Measurements from ENCODE around the gene YBX3.
"Not testable (repeated sequence)": the region's sequence is repeated elsewhere in the genome, so short reads cannot be mapped to it uniquely, and the experiment has no call there.

YBX3 gene

GRCh38 chr12:10722905-10723746 lies at the start of gene YBX3:
Gene YBX3 (minus strand): TSS chr12:10723323. CDS start chr12:10723111, 212 bp downstream.
- no peak for DNase-seq

GRCh38 chr12:10771132-10771733 lies 48.1 kb upstream of the YBX3 start:
- no peak for DNase-seq

GRCh38 chr12:10759657-10760056 lies 36.5 kb upstream of the YBX3 start:
- DNase-seq = no peak

GRCh38 chr12:10756194-10756593 lies 33.1 kb upstream of the YBX3 start:
- no peak for DNase-seq

GRCh38 chr12:10753059-10753458 lies 29.9 kb upstream of the YBX3 start:
- DNase-seq = no peak

- no peak for DNase-seq
Measured at GRCh38 chr12:10750385-10750727, 27.2 kb upstream of the YBX3 start.

GRCh38 chr12:10749700-10750384 lies 26.7 kb upstream of the YBX3 start:
- peak; percentile 62 to 64 for DNase-seq

- no peak for DNase-seq
Measured at GRCh38 chr12:10747730-10748129, 24.6 kb upstream of the YBX3 start.

- DNase-seq = not testable (repeated sequence)
Measured at GRCh38 chr12:10743420-10743819, 20.3 kb upstream of the YBX3 start.

- no peak for DNase-seq
Measured at GRCh38 chr12:10741845-10742244, 18.7 kb upstream of the YBX3 start.

- no peak for DNase-seq
Measured at GRCh38 chr12:10740182-10740581, 17.1 kb upstream of the YBX3 start.

GRCh38 chr12:10739157-10740118 lies 16.3 kb upstream of the YBX3 start:
- DNase-seq = no peak

- DNase-seq = no peak
Measured at GRCh38 chr12:10737249-10737648, 14.1 kb upstream of the YBX3 start.

- no peak for DNase-seq
Measured at GRCh38 chr12:10736463-10736862, 13.3 kb upstream of the YBX3 start.

GRCh38 chr12:10735428-10735827 lies 12.3 kb upstream of the YBX3 start:
- no peak for DNase-seq

- DNase-seq = no peak
Measured at GRCh38 chr12:10732549-10732948, 9.4 kb upstream of the YBX3 start.

GRCh38 chr12:10732066-10732465 lies 8.9 kb upstream of the YBX3 start:
- no peak for DNase-seq

- no peak for DNase-seq
Measured at GRCh38 chr12:10730559-10730958, 7.4 kb upstream of the YBX3 start.

GRCh38 chr12:10728091-10728490 lies 5.0 kb upstream of the YBX3 start:
- no peak for DNase-seq

GRCh38 chr12:10726945-10727344 lies 3.8 kb upstream of the YBX3 start:
- no peak for DNase-seq

- DNase-seq = no peak
Measured at GRCh38 chr12:10725003-10725402, 1.9 kb upstream of the YBX3 start.

- no peak for DNase-seq
Measured at GRCh38 chr12:10722502-10722904, 620 bp downstream of the YBX3 start.

All from SHP77 (cell line).